Hematopoietic multipotent progenitor cell treated with erythropoietin and hydrocortisone succinate and interleukin-3 and kit ligand, for 6 days (in vitro differentiated cells): ENCODE results near the gene JAML.

Experiments used
- DNase-seq: peaks from one replicate; pipeline ENCODE4 v3.0.0-alpha.2; 2015

Gene JAML

DNA sequence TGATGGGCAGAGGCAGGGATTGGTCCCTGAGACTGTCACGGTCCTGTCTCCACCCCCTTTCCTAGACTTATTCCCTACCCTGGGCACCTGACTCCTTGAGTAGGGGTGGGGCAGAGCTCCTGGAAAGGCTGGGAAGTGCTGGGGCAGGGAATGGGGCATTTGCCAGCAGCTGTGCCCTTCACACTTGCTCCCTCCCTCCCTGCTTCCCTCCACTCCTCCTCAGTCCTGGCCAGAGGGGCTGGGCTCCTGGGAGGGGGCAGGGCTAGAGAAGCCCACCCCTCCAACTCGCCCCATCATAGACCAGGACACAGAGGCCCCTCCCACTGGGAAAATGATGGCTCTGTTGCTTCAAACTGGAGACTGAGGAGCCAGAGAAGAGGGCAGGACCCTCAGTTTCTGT is 59.9 kb downstream of the JAML start:
- no peak for DNase-seq

DNA sequence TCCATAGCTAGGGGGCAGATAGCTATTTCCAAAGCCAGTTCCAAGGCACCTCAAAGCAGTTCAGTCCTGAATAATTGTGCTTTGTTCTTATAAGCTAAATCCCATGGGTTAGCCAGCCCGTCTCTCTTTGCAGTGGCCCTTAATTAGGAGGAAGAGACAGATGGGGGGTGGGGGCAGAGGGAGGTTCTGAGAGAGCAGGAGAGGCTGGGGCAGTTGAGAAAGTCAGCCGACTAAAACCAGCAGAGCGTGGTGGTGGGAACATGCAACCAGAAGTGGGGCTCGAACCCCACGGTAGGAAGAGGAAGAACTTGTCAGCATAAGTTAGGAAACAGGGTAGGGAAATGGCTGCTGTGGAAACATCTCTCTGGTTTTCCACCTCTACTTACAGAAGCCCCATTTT is 61.3 kb downstream of the JAML start:
- no peak for DNase-seq

DNA sequence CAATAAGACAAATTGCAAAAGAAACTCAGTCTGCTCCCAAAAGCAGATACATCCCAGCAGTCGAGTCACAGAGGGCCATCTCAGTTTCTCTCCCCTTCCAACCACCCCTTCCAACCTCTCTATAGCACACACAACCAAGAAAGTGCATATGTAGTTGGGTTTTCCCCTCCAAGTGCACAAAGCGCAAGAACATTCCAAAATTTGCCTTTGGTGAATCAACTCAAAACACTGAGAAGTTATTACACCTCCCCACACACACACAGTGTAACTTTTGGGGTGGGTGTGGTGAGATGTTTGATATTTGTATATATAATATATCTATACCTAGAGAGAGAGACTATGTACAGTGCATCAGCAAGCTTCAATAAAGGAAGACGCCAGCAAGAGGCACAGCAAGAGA is 62.0 kb downstream of the JAML start:
- no peak for DNase-seq

DNA sequence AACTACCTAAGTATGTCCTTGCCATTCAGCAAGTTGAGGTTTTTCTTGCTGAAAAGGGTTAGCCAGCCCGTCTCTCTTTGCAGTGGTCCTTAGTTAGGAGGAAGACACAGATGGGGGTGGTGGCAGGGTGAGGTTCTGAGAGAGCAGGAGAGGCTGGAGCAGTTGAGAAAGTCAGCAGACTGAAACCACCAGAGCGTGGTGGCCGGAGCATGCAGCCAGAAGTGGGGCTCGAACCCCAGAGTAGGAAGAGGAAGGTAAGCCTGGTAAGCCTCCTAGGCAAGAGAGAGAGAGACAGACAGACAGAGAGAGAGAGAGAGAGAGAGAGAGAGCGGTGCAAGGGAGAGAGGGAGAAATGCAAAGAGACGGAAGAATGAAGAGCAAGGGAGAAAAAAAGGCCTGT is 63.0 kb downstream of the JAML start:
- no peak for DNase-seq

DNA sequence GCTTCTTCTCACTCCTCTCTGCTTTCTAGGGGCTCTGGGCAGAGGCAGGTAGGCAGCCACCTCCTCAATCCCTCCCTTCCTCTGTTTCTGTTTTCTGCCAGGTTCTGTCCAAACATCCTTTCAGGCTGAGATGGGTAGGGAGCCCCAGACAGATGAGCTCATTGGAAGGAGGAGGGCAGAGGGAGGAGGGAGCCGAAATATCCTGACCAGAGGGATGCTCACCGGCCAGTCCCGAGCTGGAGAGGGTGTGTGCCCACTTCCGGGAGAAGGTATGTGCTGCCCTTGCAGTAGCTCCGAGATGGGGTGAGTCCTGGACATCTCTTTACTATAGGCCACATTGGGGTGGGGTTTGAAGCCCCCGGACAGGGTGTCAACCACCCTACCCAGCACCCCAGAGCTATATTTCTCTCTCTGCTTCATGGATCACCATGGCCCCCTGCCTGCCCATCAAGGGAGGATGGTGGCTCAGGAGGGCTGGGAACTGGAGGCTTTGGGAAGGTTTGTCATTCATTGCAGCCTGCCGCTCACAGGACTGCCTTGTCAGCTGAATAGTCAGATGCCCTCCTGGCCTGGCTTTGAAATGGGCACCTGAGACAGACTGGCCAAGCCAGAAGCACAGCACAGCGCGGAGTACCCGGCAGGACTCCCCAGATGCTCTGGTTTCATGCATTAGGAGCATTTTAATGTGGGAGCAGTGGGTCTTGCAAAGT is 67.5 kb downstream of the JAML start:
- DNase-seq: no peak

DNA sequence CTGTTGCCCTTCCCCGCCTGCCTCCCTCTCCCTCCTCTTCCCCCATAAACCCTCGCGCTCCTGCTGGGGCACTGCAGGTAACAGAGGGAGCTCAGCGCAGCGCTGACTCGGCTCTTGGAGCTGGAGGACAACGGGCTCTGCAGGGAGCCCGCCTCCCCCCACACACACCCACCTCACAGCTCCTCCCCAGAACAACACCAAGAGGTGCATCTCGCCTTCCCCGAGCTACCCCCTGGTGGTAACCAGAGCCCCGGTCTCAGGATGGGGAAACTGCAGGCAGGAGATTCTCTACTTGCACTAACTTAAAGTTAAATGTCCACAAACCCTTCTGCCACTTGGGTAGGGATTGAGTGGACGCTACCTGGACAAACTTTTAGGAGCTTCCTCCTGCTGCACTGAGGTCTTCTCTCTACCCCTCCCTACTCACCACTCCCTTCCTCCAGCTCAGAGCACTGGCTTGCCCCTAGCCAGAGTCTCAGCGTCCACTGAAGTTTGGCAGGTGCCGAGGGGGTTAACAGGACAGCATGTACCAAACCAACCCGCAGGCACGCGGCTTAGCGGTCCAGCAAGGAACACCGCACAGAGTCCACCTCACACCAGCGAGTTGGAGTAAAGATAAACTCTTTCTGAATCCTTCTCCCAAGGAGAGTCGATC is 68.2 kb downstream of the JAML start:
- DNase-seq: no peak

DNA sequence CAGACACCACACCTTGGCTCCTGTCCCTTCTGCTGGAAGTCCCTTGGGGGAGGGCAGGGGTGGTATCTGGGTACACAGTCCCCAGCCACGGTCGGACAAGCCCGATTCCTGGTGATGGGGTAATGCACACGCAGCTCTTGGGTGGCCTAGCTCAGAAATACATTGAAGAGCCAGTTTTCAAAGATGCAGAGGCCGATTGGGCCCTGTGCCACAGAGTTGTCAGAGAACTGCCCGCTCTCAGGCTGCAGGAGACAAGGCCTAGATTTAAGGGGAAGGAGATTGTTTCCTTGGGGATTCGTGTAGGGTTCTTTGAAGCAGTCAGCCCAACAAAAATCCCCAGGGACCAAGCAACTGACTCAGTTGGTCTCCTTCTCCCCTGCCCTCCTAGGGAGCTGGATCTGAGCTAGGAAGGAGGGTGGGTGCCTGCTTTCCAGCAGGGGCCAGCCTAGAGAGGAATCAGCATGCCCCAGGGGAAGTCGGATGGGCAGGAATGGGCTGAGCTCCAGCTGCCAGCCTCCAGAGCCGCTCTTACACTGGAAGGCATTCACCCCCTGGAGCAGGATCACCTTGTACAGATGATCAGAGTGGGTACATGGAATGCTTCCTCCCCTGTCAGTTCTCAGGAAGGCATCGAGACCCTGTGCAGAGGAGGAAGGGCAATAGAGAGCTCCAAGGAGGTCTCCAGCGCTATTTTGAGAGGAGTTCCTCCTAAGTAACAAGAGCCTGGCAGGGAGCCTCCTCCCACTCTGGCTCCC is 68.9 kb downstream of the JAML start:
- DNase-seq: no peak

DNA sequence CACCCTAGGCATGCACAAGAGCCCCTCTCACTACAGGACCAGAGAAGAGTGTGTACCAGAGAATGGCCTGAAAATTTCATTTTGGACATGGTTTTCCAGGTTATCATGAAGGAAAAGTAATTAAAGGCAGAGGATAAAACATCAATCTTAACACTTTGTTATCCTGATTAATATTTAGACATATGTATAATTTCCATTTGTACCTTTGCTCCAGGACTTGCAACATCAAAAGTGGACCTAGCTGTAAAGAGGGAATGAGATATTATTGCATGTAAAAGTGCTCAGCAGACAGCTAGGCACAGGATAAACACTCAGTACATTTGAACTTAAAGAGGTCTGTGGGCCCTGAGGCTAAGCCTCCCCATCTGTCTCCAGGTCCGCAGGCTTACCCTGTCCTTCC is 70.2 kb downstream of the JAML start:
- DNase-seq: no peak

DNA sequence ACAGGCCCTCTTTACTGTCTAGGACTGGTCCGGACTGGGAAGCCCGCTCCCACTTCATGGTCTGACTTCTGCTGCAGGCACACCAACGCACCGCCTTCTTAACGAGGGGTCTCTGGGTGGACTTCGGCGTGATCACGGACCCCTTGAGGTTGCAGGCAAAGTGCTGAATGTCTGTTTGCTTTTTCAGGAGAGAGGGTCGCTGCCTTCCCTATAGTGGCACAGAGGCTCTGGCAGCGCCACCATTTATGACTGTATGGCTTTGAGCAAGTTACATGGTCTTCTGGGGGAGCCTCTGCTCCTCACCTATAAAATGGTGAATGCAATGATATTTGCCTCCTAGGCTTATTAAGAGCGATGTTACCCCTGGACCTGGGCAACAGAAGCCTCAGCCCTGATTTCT is 70.8 kb downstream of the JAML start:
- no peak for DNase-seq

DNA sequence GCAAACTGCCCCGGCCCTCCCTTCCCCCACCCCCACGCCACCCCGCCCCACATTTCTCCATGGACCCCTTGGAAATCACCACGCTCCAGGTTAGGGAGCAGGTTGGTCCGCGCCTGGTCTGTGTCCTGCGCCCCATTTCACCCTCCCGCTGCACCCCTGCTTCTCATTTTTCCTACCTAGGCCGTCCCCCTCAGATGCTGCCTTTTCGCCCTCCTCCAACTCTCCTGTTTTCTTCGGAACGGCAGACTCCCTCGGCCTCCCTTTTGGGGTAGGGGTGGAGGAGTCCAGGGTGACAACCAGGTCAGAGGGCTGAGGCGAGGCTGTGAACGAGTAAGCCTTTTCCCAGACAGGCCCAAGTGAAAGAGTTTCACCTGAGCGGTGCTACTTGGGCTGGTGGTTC is 71.3 kb downstream of the JAML start:
- DNase-seq: no peak

DNA sequence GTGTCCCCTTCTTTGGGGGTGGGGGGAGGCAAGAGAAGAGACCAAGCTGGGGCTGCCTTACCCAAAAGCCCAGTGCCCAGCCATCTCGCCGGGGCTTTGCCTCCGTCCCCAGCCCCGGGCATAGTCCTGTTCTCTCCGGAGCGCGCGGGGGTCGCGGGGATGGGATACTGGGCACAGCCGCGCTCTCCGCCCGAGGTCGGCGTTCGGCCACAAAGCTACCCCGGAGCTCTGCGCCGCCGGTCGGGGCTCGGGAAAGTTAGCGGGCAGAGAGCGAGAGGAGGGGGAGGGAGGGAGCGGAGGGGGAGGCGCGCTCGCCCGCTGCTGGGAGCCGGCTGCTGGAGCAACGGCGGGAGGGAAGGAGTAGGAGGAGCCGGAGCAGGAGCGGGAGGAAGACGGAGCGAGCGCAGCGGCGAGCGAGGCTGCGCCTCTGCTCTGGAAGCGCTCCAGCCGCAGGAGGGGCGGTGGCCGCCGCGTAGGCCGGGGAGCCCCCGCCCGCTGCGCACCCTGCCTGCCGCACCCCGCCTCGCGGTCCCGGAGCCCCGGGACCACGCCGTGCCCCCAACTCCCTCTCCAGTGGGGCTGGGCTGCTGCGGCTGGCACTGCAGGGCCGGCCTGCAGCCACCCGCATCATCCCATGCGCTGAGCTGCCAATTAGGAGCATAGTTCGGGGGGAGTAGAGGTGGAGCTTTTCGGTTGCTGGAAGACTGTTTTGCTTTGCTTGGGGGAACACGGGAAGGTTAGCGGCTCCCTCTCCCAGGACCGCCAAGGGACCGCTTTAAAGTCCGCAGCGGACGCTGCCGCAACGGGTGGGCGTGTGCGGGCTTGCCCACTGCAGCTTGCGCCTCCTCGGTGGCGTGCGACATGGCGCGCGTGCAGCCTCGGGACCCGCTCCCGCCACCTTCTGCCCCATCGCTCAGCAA is 72.0 kb downstream of the JAML start, which contains the start of gene SCN4B:
TSS of gene SCN4B (minus strand) at position 272 of the 920 bp plus-strand sequence. CDS start at position 122, 150 bp downstream.
- DNase-seq: peak; percentile 21

DNA sequence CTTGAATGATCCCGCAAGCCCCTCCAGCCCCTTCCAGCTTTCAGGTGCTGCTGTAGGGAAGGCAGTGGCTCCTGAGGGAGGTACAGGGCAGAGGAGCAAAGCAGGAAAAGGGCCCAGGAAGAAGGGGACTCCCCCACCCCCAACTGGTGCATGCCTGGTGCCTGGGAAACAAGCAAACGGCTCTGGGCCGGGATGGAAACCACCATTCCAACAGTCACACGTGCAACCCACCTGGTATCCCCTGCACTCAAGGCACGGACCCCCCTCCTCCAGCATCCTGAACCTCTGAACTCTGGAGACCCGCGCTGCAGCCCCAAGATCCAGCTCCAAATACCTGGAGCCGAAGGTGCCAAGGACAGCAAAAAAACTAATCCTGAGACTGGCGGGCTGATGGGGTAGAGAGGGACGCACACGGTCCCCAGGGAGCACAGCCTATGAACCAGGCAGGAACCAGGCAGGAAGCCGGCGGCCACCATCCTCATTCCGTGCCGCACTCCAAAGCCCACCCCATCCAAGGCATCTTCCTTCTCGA is 72.7 kb downstream of the JAML start:
- DNase-seq: no peak

DNA sequence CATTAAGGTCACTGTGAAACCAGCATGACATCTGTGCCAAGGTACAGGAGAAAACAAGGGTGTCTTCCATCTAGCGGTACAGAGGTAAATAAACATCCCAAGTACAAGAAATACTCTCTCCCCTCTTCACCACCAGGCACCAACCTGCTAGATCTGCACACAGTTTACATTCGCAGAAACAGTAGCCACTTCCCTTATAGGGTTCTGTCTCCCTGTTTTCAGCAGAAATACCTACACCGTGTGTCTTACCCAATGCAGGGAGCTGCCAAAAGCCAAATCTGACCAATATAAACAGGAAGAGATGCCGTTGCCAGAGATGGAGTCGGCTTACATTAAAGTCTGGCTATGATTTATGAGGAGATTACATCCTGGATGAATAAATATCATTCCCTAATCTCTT is 73.4 kb downstream of the JAML start:
- DNase-seq: no peak

DNA sequence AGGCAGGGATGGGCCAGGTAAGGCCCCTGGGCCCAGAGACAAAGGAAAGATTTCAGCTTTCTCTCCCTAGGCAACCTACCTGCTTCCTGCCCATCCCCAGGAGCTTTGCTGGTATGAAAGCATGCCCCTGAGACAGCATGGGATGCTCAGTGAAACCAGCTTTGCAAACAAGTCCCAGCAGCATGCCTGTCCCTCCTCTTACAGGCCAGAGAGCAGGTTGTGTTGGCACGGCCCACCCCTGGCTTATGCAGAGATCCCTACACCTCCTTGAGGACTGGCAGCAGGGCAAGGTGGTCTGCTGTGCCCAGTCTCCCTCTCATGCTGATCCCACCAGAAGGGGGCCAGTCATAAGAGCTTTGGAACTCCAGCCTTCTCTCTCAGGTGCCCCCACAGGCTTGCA is 75.3 kb downstream of the JAML start:
- no peak for DNase-seq

DNA sequence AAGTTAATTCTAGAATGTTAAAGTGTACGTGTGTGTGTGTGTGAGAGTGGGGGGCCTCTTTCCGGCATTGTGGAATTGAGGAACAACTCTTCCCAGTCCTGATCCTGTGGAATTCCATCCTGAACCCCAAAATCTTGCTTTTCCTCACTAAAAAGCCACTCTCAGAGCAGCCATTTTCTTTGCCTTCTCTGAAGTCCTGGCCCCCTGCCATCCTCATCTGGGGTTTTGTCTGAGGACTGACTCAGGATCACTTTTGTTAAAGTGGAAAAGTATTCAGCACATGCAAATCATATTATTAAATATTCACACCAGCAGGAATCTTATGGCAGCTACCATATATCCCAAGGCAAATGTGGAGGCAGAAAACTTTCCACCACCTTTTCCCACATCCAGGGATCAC is 76.0 kb downstream of the JAML start:
- DNase-seq: no peak

DNA sequence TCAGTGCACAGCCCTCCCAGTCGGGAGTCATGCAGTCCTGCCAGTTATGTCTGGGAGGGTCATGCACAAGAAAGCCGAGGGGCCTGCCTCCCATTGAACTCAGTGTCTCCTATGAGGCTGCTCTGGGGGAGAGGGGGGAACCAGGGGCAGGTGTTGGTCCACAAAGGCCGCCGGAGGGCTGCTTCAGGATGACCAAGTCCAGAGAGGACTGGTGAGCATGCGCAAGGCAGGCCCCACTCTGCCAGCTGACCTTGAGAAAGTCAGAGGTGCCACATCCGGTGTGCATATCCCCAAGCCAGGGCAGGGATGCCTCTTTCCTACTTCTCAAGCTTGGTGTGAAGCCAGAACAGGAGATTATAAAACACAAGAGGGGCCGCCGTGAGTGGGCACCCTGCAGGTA is 76.6 kb downstream of the JAML start:
- no peak for DNase-seq

DNA sequence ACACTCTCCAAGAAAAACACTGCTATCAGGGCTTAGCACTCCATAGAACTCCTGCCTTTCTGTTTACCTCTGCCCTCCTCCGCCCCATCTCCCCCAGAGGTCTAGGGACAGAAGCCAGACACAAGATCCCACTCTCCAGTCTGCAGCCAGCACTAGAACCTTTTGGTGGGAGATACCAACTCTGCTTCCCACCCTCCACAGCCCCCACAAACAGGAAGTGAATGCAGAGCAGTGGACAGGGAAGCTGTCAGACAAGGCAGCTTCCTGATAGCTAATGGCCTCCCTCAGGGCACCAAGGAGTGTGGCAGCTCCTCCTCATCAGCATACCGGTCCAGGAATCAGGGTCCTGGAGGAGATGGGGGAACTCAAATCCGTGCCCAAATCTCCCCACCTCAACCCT is 77.3 kb downstream of the JAML start:
- no peak for DNase-seq

DNA sequence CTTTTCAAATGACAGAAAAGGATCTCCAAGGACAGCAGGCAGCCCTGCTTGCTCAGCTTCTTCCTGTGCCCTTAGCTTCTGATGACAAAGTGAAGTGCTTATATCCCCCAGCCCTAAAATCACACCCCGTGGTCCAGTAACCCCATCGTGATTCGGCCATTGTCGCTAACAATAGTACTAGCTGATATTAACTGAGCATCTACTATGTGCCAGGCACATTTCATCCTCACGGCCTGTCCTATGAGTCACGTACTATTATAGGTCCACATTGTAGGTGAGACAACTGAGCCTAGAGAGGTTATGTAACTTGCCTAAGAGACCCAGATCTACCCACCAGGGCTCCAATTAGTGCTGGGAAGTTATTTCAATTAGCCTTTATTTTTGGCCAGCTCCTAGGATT is 78.3 kb downstream of the JAML start:
- DNase-seq: no peak

DNA sequence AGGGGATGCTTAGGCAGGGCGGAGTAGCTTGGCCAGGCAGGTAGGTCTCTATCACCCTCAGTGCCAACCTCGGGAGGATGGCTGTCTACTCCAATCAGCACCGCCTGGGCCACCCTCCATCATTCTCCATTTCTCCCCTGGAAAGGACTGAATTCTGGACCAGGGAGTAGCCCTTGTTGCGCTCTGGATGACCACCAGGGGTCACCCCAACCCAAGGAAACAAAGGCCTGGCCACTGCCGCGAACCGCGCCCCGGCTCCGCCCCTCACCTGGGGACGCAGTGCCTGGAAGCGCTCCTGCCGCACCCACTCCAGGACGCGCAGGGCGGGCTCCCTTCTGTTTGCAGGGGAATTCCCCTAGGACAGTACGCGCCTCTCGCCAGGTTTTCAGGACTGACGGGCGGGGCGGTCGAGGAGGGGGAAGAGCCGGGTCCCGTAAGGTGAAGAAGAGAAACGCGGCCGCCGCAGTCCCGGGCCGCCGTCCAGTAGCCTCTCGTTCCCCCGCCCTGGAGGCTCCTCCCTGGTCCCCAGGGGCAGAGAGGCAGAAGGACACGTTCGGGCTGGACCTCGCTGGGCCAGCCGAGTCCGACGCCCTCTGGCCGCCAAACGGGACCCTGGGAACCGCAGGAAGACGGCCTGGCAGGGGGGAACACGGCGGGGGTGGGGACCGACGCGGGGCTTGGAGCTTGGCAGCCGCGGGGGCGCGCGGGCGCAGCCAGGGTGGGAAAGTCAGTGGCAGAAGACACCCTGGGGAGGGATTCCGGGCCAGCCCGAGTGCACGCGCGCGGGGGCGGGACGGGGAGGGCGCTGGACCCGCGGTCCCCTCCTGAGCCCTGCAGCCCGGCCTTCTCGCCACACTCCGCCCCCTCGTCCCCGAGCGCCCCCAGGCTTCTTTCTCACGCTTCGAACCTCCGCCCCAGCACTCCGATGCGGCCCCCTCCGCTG is 79.3 kb downstream of the JAML start:
- DNase-seq: peak; percentile 83

DNA sequence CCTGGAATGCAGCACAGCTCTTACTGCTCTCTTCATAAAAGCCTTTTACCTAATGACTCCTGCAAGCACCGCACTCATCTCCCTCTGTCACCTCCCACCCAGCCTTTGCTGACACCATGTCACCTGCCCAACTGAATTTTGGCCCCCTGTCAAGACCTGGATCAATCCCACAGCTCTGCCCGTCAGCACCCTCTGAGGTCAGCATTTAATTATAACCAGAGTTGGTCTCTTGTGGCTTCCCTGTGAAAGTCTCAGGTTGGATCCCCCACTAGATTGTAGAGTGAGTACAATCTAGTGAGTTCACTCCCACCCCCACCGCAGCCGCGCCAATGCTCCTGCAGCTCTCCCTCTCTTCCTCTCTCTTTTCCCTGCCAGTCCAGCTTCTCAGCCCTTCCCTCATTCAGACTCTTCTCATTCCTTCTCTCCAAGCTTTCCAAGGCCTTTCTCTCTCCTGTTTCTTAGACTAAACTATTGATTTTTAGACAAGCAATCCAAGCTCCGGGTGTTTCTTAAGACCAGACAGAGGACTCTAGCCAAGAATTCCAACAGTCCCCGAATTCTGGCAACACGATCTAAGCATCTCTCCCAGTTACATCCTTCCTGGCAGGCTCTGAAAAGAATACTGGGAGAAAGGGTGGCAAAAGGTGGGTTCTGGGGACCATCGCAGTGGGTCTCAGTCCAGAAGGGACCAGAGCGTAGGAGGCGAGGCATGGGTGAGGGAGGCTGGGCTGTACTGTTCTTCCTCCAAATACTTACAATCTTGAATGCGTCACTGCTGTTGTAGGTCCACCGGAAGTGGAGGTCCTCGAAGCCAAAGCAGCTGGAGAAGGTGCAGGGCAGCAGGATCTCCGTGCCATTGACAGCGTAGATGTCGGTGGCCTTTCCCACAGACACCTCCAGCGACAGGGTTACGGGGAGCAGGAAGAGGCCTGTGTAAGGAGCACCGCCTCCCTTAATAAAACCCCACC is 80.2 kb downstream of the JAML start:
- no peak for DNase-seq
